GM12891 (cell line): Measurements from ENCODE around the gene ANKDD1A.

Experiments used
- DNase-seq: peaks from one replicate; pipeline ENCODE4 v3.0.0; 2011; ENCODE audit warnings: low spot score; ENCODE audit not compliant: insufficient read length
- FAIRE-seq: peaks from 2 replicates; lab custom pipeline; 2011; peaks lifted over from hg19 to GRCh38; lab: Jason Lieb, UNC
- PAX5 ChIP-seq: IDR thresholded peaks from 2 replicates; pipeline ENCODE4 v1.6.1; 2011; ENCODE audit warnings: low read length, moderate library complexity, mild to moderate bottlenecking; ENCODE audit not compliant: insufficient read depth, severe bottlenecking
- POLR2A ChIP-seq: IDR thresholded peaks from 2 replicates; pipeline ENCODE4 v1.6.1; 2011; ENCODE audit warnings: low read depth, low read length, control low read depth
- POLR2AphosphoS5 ChIP-seq: IDR thresholded peaks from 2 replicates; pipeline ENCODE4 v1.6.1; 2011; ENCODE audit warnings: low read depth, low read length, control low read depth
- POU2F2 ChIP-seq: IDR thresholded peaks from 2 replicates; pipeline ENCODE4 v1.6.1; 2011; ENCODE audit warnings: low read depth, mild to moderate bottlenecking, control low read depth, low read length, moderate library complexity
- SPI1 ChIP-seq: IDR thresholded peaks from 2 replicates; pipeline ENCODE4 v1.6.1; 2011; ENCODE audit warnings: low read depth, low read length, control low read depth
- TAF1 ChIP-seq: IDR thresholded peaks from 2 replicates; pipeline ENCODE4 v1.6.1; 2011; ENCODE audit warnings: low read depth, low read length, control low read depth

Gene ANKDD1A

GRCh38 chr15:64905119-64905831 is 6.4 kb upstream of the ANKDD1A start:
- peak; percentile 76 for DNase-seq
- FAIRE-seq, result peak; percentile 85
- TF ChIP-seq TAF1 (no peak), POU2F2 (0 out of 2 replicates have a peak, but pooled peaks have one; percentile 32)

GRCh38 chr15:64905941-64906340 is 5.8 kb upstream of the ANKDD1A start:
- FAIRE-seq, result no peak
- no peak for DNase-seq
- TF ChIP-seq POLR2A, result no peak
- TF ChIP-seq POLR2AphosphoS5, result no peak
- no peak for TF ChIP-seq SPI1
- TF ChIP-seq POU2F2, result no peak
- no peak for TF ChIP-seq TAF1
- no peak for TF ChIP-seq PAX5

GRCh38 chr15:64906402-64906801 is 5.3 kb upstream of the ANKDD1A start:
- no peak for FAIRE-seq
- TF ChIP-seq PAX5 (no peak), SPI1 (no peak), POU2F2 (no peak), TAF1 (no peak), POLR2AphosphoS5 (no peak), POLR2A (no peak)
- DNase-seq, result no peak

- TF ChIP-seq POLR2A (no peak), TAF1 (no peak), POU2F2 (no peak), SPI1 (no peak)
- no peak for FAIRE-seq
- no peak for DNase-seq
Measured at GRCh38 chr15:64907991-64908390, 3.7 kb upstream of the ANKDD1A start.

- no peak for DNase-seq
- TF ChIP-seq POLR2A (no peak), POU2F2 (no peak), SPI1 (no peak), TAF1 (no peak), PAX5 (no peak), POLR2AphosphoS5 (no peak)
- no peak for FAIRE-seq
Measured at GRCh38 chr15:64909546-64909945, 2.2 kb upstream of the ANKDD1A start.

GRCh38 chr15:64912379-64913325 is 950 bp downstream of the ANKDD1A start:
- TF ChIP-seq TAF1 (no peak), POLR2AphosphoS5 (no peak), POU2F2 (no peak), PAX5 (no peak), SPI1 (no peak), POLR2A (no peak)
- DNase-seq (no peak), FAIRE-seq (no peak)

- FAIRE-seq (no peak), DNase-seq (no peak)
- TF ChIP-seq SPI1, result no peak
- no peak for TF ChIP-seq POLR2AphosphoS5
- no peak for TF ChIP-seq TAF1
- no peak for TF ChIP-seq POLR2A
- TF ChIP-seq PAX5, result no peak
Measured at GRCh38 chr15:64915518-64916227, 4.0 kb downstream of the ANKDD1A start.

- FAIRE-seq (no peak), DNase-seq (no peak)
- no peak for TF ChIP-seq SPI1
- TF ChIP-seq POLR2A, result no peak
- TF ChIP-seq POU2F2, result no peak
- no peak for TF ChIP-seq PAX5
- no peak for TF ChIP-seq POLR2AphosphoS5
- no peak for TF ChIP-seq TAF1
Measured at GRCh38 chr15:64916365-64916764, 4.7 kb downstream of the ANKDD1A start.

GRCh38 chr15:64917211-64917610 is 5.5 kb downstream of the ANKDD1A start:
- FAIRE-seq, result no peak
- TF ChIP-seq POLR2AphosphoS5 (no peak), POU2F2 (no peak), SPI1 (no peak), TAF1 (no peak), PAX5 (no peak), POLR2A (no peak)
- no peak for DNase-seq
